ENCODE data around the gene STARD13.

STARD13 gene

DNA sequence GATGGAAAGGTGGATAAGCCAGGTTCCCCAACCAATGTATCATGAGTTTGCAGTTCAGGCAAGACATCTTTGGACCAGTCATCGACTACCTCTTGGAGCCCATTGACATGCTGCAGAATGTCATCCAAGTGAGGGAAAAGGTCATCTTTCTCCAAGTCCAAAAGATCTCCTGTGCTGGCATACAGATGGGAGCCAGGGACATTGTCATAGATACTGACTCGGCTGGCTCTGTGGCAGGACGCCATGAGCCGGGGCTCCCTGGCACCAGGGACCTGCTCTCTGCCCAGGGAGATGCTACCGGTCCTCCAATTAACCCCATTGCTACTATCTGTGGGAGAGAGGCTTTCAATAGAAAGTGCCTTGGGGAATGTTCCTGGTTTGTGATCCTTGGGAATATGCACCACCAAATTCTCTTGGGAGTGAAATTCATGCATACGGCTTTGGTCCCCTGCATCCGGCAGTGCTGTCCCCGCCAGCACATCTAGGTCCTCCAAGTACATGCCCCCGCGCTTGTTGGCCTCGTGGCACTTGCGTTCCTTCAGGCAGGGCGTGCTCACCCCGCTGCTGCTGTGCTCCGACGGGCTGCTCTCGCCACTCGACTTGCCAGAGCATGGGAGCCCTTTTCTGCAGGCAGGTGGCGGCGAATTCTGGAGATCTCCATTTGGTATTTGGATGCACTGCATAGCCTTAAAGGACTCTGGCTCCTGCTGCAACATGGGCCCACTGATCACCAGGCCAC lies 156.3 kb downstream of the STARD13 start:
- Histone ChIP-seq H3K9ac (ENCODE audit: low read length in 2 of 2) (no peak overlapping the region), H3K27me3 (ENCODE audit: control insufficient read depth in 1 of 2, insufficient read depth in 2 of 2, low read length in 2 of 2) (no peaks in the 10 kb centered on the region), H3K9me3 (ENCODE audit: control insufficient read depth in 2 of 2, low read length in 2 of 2) (no peaks in the 10 kb centered on the region), H3K4me1 (ENCODE audit: control insufficient read depth, insufficient read depth, low read length) (peaks cover 28% of the 10 kb centered on the region), H3K4me3 (ENCODE audit: low read length in 2 of 2) (no peak overlapping the region), H3K27ac (ENCODE audit: low read length) (no peak overlapping the region), H3K36me3 (ENCODE audit: control insufficient read depth in 2 of 2, insufficient read depth in 2 of 2, low read length in 2 of 2) (peaks cover 22 to 29% of the 10 kb centered on the region in 2 donors)

DNA sequence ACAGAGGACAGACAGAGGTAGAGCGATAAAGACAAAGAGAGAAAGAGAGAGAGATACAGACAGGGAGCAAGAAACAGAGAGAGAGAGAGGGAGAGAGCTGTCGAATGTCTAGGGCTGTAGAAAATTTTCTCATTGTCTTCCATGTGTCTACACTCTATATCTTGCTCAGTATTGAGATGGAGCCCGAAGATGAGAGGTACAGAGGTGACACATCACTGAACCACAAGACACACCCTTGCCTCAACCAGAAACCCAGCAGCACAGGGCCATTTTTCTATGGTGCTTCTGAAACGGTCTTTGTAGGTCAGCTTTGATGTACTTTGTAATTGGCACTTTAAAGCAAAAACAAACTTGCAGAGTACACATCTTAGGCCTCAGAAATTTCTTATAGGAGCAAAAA lies 157.4 kb downstream of the STARD13 start:
- peak overlapping the region; percentile 49 for H3K27ac ChIP-seq (ENCODE audit: low read length)
- peaks cover 38% of the 10 kb centered on the region for H3K4me1 ChIP-seq (ENCODE audit: control insufficient read depth, insufficient read depth, low read length)
- H3K9me3 ChIP-seq (ENCODE audit: control insufficient read depth in 2 of 2, low read length in 2 of 2): no peaks in the 10 kb centered on the region
- H3K36me3 ChIP-seq (ENCODE audit: control insufficient read depth in 2 of 2, insufficient read depth in 2 of 2, low read length in 2 of 2): peaks cover 28 to 36% of the 10 kb centered on the region in 2 donors
- no peak overlapping the region for H3K9ac ChIP-seq (ENCODE audit: low read length in 2 of 2)
- H3K27me3 ChIP-seq (ENCODE audit: control insufficient read depth in 1 of 2, insufficient read depth in 2 of 2, low read length in 2 of 2): no peaks in the 10 kb centered on the region
- no peak overlapping the region for H3K4me3 ChIP-seq (ENCODE audit: low read length in 2 of 2)

DNA sequence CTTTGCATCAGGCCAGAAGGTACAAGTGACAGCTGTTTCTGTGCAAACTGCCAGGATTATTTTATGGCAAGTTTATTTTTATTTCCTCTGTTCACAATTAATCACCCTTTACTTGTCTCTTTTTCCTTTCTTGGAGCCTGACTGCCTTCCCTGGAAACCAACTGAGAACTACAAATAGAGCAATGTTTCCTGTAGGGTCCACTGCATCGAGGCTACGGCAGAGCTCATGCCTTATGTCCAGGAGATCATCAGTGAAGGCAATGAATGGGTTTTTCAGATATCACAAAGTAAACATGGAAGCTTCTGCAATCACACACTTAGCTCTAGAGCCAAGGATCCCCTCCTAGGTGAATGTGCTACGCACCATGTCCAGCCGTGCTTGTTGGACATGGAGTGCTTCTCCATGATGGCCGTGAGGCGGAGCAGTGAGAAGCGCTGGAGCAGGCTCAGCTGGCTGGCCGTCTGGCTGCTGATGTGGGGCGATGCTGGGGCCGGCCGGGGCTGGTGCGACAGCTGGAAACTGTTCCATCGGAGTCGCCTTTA lies 158.5 kb downstream of the STARD13 start:
- Histone ChIP-seq H3K27ac (ENCODE audit: low read length) (peak overlapping the region; percentile 49), H3K9me3 (ENCODE audit: control insufficient read depth in 2 of 2, low read length in 2 of 2) (no peaks in the 10 kb centered on the region), H3K27me3 (ENCODE audit: control insufficient read depth in 1 of 2, insufficient read depth in 2 of 2, low read length in 2 of 2) (no peaks in the 10 kb centered on the region), H3K36me3 (ENCODE audit: control insufficient read depth in 2 of 2, insufficient read depth in 2 of 2, low read length in 2 of 2) (peaks cover 32 to 36% of the 10 kb centered on the region in 2 donors), H3K4me1 (ENCODE audit: control insufficient read depth, insufficient read depth, low read length) (peaks cover 32% of the 10 kb centered on the region), H3K9ac (ENCODE audit: low read length in 2 of 2) (no peak overlapping the region), H3K4me3 (ENCODE audit: low read length in 2 of 2) (peak overlapping the region in 1 of 2 donors; percentile 31)

DNA sequence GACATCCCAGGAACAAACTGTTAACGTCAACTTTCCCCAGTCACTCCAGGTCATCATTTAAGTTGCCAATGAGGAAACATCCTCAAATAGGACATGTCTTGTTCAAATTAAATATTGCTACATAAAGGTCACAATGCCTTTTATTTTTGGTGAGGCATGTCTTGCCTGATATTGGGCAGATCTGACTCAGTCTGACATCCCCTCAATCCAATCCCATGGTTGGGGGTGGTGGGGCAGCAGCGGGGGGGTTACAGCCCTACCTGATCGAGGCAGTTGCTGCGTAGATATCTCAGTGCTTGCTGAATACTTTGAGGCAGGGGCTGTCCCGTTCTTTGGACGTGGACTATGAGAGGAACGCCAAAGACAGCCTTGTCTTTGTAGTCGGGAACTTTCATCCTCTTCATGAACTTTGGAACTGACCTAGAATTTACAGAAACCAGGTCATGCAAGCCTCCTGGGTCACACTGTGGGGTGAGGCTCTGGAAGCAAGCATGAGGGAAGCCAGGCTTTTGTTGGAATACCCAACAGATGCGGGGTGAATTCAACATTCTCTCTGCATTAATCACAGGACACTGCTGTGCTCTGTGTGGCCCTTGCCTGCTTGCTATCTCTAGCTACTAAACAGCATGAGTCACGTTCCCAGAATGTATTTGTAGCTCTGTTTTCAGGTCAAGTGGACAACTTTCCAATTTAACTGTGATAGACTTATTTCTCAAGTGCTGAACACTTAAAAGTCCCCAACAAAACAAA lies 159.6 kb downstream of the STARD13 start:
- peaks cover 32% of the 10 kb centered on the region for H3K4me1 ChIP-seq (ENCODE audit: control insufficient read depth, insufficient read depth, low read length)
- H3K27me3 ChIP-seq (ENCODE audit: control insufficient read depth in 1 of 2, insufficient read depth in 2 of 2, low read length in 2 of 2): no peaks in the 10 kb centered on the region
- H3K9me3 ChIP-seq (ENCODE audit: control insufficient read depth in 2 of 2, low read length in 2 of 2): no peaks in the 10 kb centered on the region
- peaks cover 33 to 34% of the 10 kb centered on the region in 2 donors for H3K36me3 ChIP-seq (ENCODE audit: control insufficient read depth in 2 of 2, insufficient read depth in 2 of 2, low read length in 2 of 2)
- H3K4me3 ChIP-seq (ENCODE audit: low read length in 2 of 2): peak overlapping the region in 1 of 2 donors; percentile 35
- H3K27ac ChIP-seq (ENCODE audit: low read length): peak overlapping the region; percentile 70
- peak overlapping the region; percentile 17 to 21 for H3K9ac ChIP-seq (ENCODE audit: low read length in 2 of 2)

DNA sequence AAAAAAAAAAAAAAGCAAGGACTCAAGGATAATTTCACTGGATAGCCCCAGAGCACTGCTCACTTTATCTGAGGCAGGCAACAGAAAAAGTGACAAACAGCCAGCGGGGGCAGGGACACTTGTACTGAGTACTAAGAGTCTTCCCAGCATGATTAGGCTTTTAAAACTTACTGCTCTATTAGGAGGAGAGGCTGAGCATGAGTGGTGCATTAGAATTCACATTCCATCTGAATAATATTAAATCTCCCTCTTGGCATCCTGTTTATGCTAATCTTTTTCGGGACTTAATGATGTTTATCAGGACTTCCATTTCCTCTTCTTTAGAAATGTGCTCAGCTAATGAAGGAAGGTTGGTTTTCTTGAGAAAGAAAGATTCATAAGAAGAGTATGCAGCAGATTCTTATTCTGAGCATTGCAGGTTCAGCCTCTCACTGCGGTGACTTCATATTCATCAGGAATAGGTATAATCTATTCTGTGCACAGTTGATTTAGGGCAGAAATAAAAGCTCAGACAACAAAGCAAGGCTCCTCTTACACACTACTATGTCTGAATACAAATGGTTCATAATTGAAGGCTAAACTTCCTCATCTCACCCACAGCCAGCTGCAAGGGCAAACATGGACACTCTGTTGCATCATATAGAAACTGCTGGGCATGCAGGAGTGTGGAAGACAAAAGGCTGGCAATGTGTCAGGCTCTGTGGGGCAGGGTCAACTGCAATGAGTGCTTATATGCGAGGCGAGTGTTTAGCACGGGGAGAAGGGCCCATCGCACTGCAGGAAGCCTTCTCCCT lies 162.3 kb downstream of the STARD13 start:
- peak overlapping the region; percentile 62 for H3K27ac ChIP-seq (ENCODE audit: low read length)
- no peak overlapping the region for H3K4me3 ChIP-seq (ENCODE audit: low read length in 2 of 2)
- no peaks in the 10 kb centered on the region for H3K9me3 ChIP-seq (ENCODE audit: control insufficient read depth in 2 of 2, low read length in 2 of 2)
- no peak overlapping the region for H3K9ac ChIP-seq (ENCODE audit: low read length in 2 of 2)
- H3K27me3 ChIP-seq (ENCODE audit: control insufficient read depth in 1 of 2, insufficient read depth in 2 of 2, low read length in 2 of 2): no peaks in the 10 kb centered on the region
- H3K4me1 ChIP-seq (ENCODE audit: control insufficient read depth, insufficient read depth, low read length): peaks cover 41% of the 10 kb centered on the region
- peaks cover 17 to 25% of the 10 kb centered on the region in 2 donors for H3K36me3 ChIP-seq (ENCODE audit: control insufficient read depth in 2 of 2, insufficient read depth in 2 of 2, low read length in 2 of 2)

DNA sequence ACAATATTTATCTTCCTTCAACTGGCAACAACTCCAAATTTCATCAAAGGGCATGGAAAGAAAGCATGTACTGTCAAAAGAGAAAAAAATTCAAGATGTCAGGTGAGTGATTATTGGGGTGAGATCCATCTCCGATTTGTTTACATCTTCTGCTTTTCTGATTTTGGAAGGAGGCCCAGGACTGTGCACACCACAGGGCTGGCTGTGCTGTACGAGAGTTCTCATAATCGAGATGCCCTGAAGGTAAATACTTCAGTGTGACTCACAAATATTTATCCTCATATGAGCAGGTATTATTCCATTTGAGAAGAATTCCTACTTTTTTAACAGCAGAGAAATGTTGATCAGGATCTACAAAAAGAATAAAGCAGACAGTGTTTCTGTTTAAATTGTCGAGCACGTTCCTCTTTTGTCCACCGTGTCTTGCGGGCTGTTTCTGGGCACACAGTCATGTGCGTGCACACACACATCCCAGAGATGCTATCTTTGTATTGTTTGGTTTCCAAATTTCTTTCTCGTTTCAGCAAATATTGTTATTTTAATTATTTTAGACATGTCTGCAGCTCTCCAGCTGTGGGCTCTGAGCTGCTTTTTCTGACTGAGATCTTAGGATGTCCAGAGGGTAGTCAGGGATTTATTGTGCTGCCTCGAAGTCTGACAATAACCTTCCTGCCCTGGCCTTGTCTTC lies 165.6 kb downstream of the STARD13 start:
- Histone ChIP-seq H3K9ac (ENCODE audit: low read length in 2 of 2) (peak overlapping the region in 1 of 2 donors; percentile 34), H3K36me3 (ENCODE audit: control insufficient read depth in 2 of 2, insufficient read depth in 2 of 2, low read length in 2 of 2) (peaks cover 37 to 40% of the 10 kb centered on the region in 2 donors), H3K4me3 (ENCODE audit: low read length in 2 of 2) (no peak overlapping the region), H3K27me3 (ENCODE audit: control insufficient read depth in 1 of 2, insufficient read depth in 2 of 2, low read length in 2 of 2) (no peaks in the 10 kb centered on the region), H3K4me1 (ENCODE audit: control insufficient read depth, insufficient read depth, low read length) (peaks cover 23% of the 10 kb centered on the region), H3K9me3 (ENCODE audit: control insufficient read depth in 2 of 2, low read length in 2 of 2) (no peaks in the 10 kb centered on the region), H3K27ac (ENCODE audit: low read length) (peak overlapping the region; percentile 53)

DNA sequence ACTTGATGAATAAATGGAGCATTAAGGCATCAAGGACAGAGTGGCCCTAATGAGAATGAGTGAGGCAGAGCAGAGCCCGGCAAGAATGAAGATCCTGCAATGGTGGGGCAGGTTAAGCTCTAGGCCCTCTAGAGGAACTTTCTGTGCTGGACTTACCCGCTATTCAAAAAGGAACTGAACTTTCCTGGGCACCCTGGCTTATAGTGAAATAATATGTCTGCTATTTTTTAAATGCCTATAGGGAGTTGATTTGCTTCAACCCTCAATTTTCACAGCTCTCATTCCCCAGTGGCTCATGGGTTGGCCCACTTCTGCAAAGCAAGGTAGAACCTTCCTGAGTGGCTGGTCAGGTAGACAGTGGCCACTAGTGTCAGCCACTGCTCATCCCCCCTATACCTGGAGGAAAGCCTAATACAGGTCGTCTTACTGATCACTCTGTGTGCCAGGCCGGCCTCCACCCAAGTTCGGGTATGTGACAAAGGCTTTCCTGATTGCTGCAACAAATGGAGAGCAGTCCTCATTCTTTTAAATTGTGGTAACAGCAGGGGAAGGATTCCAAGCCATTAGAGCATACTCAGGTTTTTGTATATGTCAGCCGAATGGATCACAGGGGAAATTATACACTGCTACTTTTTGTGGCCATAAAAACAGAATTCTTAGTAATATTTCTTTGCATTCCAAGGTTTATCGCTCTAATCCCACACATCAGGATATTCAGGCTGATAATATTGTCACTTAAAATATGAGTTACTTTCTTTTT lies 166.4 kb downstream of the STARD13 start:
- H3K27me3 ChIP-seq (ENCODE audit: control insufficient read depth in 1 of 2, insufficient read depth in 2 of 2, low read length in 2 of 2): no peaks in the 10 kb centered on the region
- no peaks in the 10 kb centered on the region for H3K9me3 ChIP-seq (ENCODE audit: control insufficient read depth in 2 of 2, low read length in 2 of 2)
- H3K27ac ChIP-seq (ENCODE audit: low read length): peak overlapping the region; percentile 53
- H3K4me1 ChIP-seq (ENCODE audit: control insufficient read depth, insufficient read depth, low read length): peaks cover 23% of the 10 kb centered on the region
- no peak overlapping the region for H3K9ac ChIP-seq (ENCODE audit: low read length in 2 of 2)
- peaks cover 38 to 39% of the 10 kb centered on the region in 2 donors for H3K36me3 ChIP-seq (ENCODE audit: control insufficient read depth in 2 of 2, insufficient read depth in 2 of 2, low read length in 2 of 2)
- no peak overlapping the region for H3K4me3 ChIP-seq (ENCODE audit: low read length in 2 of 2)

DNA sequence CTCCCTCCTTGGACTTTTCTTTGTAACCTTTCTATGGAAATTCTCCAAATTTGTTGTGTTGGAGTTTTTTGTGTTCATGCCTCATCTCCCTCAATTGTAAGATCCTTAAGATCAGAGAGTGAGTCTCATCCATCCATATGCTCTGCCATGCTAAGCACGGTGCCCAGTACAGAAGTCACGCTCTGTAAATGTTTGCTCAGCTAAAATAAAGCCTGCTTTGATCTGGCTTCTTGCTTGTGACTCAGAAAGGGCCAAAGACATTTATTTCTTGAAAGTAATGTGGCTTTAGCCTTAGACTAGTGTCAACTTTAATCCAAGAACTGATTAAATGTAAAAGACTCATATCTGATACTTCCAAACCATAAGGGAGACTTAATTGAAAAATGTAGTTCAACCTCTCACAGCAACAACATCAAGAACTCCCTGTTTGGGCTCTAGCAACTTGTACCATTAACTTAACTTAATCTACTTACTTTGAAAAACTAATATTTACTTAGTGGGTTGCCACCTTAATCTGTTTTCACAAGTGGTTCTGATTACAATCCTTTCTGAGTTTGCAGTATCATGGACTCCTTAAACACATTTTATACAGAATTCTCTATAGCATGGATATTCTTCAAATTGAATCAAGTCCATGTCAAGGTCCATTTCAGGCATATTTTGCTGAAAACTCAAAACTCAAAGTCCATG lies 169.1 kb downstream of the STARD13 start:
- Histone ChIP-seq H3K27ac (ENCODE audit: low read length) (no peak overlapping the region), H3K4me1 (ENCODE audit: control insufficient read depth, insufficient read depth, low read length) (peaks cover 38% of the 10 kb centered on the region), H3K36me3 (ENCODE audit: control insufficient read depth in 2 of 2, insufficient read depth in 2 of 2, low read length in 2 of 2) (peaks cover 38 to 45% of the 10 kb centered on the region in 2 donors), H3K27me3 (ENCODE audit: control insufficient read depth in 1 of 2, insufficient read depth in 2 of 2, low read length in 2 of 2) (no peaks in the 10 kb centered on the region), H3K9me3 (ENCODE audit: control insufficient read depth in 2 of 2, low read length in 2 of 2) (no peaks in the 10 kb centered on the region), H3K4me3 (ENCODE audit: low read length in 2 of 2) (no peak overlapping the region), H3K9ac (ENCODE audit: low read length in 2 of 2) (no peak overlapping the region)

DNA sequence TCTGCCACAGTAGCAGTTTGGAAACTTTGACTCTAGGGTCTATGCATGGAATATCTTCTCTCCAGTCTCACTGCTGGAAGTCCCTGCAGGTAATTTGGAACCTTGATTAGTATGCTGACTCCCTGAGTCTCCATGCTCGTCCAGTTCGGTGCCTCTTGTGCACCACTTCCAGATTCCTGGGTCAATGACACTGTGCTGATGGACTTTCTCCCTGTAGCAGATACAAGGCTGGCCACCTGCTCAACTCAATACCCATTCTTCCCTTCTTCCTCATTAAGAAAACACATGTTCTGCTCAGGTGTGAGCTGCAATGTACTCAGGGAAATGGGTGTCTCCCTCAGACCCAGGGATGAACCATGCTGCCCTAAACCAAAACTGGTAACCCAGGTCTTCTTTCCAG lies 170.3 kb downstream of the STARD13 start:
- H3K36me3 ChIP-seq (ENCODE audit: control insufficient read depth in 2 of 2, insufficient read depth in 2 of 2, low read length in 2 of 2): peaks cover 42 to 49% of the 10 kb centered on the region in 2 donors

More for the DNA sequence above, 170.3 kb downstream of the STARD13 start:
- H3K9me3 ChIP-seq (ENCODE audit: control insufficient read depth in 2 of 2, low read length in 2 of 2): no peaks in the 10 kb centered on the region
- no peak overlapping the region for H3K27ac ChIP-seq (ENCODE audit: low read length)
- peaks cover 50% of the 10 kb centered on the region for H3K4me1 ChIP-seq (ENCODE audit: control insufficient read depth, insufficient read depth, low read length)
- no peak overlapping the region for H3K9ac ChIP-seq (ENCODE audit: low read length in 2 of 2)
- no peak overlapping the region for H3K4me3 ChIP-seq (ENCODE audit: low read length in 2 of 2)
- no peaks in the 10 kb centered on the region for H3K27me3 ChIP-seq (ENCODE audit: control insufficient read depth in 1 of 2, insufficient read depth in 2 of 2, low read length in 2 of 2)
